Stomach smooth muscle (tissue), 2 donors: ENCODE results near the gene STIM1.
"Not testable (repeated sequence)": the region's sequence is repeated elsewhere in the genome, so short reads cannot be mapped to it uniquely, and the experiment has no call there.

Source experiments
- H3K27ac ChIP-seq: one replicate; pipeline ENCODE4 v1.7.0; 2013; ENCODE audit warnings: mild to moderate bottlenecking, low read length, inconsistent platforms
- H3K27me3 ChIP-seq, 2 donors: one replicate each; pipeline ENCODE4 v1.7.0; 2013; ENCODE audit warnings: low read length in 2 of 2; ENCODE audit not compliant: insufficient read depth in 2 of 2, control insufficient read depth in 1 of 2
- H3K36me3 ChIP-seq, 2 donors: one replicate each; pipeline ENCODE4 v1.7.0; 2013; ENCODE audit warnings: low read length in 2 of 2; ENCODE audit not compliant: control insufficient read depth in 2 of 2, insufficient read depth in 2 of 2
- H3K4me1 ChIP-seq: one replicate; pipeline ENCODE4 v1.7.0; 2013; ENCODE audit warnings: low read length; ENCODE audit not compliant: control insufficient read depth, insufficient read depth
- H3K4me3 ChIP-seq, 2 donors: one replicate each; pipeline ENCODE4 v1.7.0; 2013; ENCODE audit warnings: low read length in 2 of 2
- H3K9ac ChIP-seq, 2 donors: one replicate each; pipeline ENCODE4 v1.7.0; 2013; ENCODE audit warnings: low read length in 2 of 2, mild to moderate bottlenecking in 1 of 2
- H3K9me3 ChIP-seq, 2 donors: one replicate each; pipeline ENCODE4 v1.7.0; 2013; ENCODE audit warnings: low read length in 2 of 2; ENCODE audit not compliant: control insufficient read depth in 2 of 2
- donor health status: healthy.
- donor health status: Pancreatic carcinoma.

Gene STIM1

GRCh38 chr11:4050138-4050537, 194.7 kb downstream of the STIM1 start:
- no peak overlapping the region for H3K4me3 ChIP-seq
- peaks cover 1% of the 10 kb centered on the region for H3K4me1 ChIP-seq
- no peaks in the 10 kb centered on the region for H3K36me3 ChIP-seq
- no peaks in the 10 kb centered on the region for H3K27me3 ChIP-seq
- H3K9me3 ChIP-seq, result no peaks in the 10 kb centered on the region
- no peak overlapping the region for H3K27ac ChIP-seq
- no peak overlapping the region for H3K9ac ChIP-seq

- H3K27me3 ChIP-seq, H3K9ac ChIP-seq, H3K27ac ChIP-seq, H3K9me3 ChIP-seq, H3K4me3 ChIP-seq, H3K4me1 ChIP-seq, H3K36me3 ChIP-seq: not testable (repeated sequence)
These were observed 197.7 kb downstream of the STIM1 start for GRCh38 chr11:4053200-4053599.

GRCh38 chr11:4054643-4055042, 199.2 kb downstream of the STIM1 start:
- peaks cover 10 to 13% of the 10 kb centered on the region in 2 donors for H3K36me3 ChIP-seq
- no peak overlapping the region for H3K9ac ChIP-seq
- no peak overlapping the region for H3K27ac ChIP-seq
- H3K4me1 ChIP-seq, result peaks cover 2% of the 10 kb centered on the region
- no peaks in the 10 kb centered on the region for H3K27me3 ChIP-seq
- H3K9me3 ChIP-seq, result no peaks in the 10 kb centered on the region
- H3K4me3 ChIP-seq, result no peak overlapping the region

- Histone ChIP-seq H3K4me1 (peaks cover 2% of the 10 kb centered on the region), H3K9me3 (no peaks in the 10 kb centered on the region), H3K27ac (no peak overlapping the region), H3K9ac (no peak overlapping the region), H3K4me3 (no peak overlapping the region), H3K36me3 (peaks cover 21 to 23% of the 10 kb centered on the region in 2 donors), H3K27me3 (no peaks in the 10 kb centered on the region)
These were observed 204.0 kb downstream of the STIM1 start for GRCh38 chr11:4059424-4059823.

- Histone ChIP-seq H3K27ac (no peak overlapping the region), H3K4me1 (peaks cover 7% of the 10 kb centered on the region), H3K4me3 (no peak overlapping the region), H3K9ac (no peak overlapping the region), H3K36me3 (peaks cover 21 to 23% of the 10 kb centered on the region in 2 donors), H3K9me3 (no peaks in the 10 kb centered on the region), H3K27me3 (no peaks in the 10 kb centered on the region)
These were observed 204.9 kb downstream of the STIM1 start for GRCh38 chr11:4060182-4060923.

GRCh38 chr11:4061700-4062099, 206.2 kb downstream of the STIM1 start:
- Histone ChIP-seq H3K4me3 (no peak overlapping the region), H3K9me3 (no peaks in the 10 kb centered on the region), H3K27me3 (no peaks in the 10 kb centered on the region), H3K4me1 (peaks cover 12% of the 10 kb centered on the region), H3K27ac (no peak overlapping the region), H3K9ac (no peak overlapping the region), H3K36me3 (peaks cover 17% of the 10 kb centered on the region in 2 donors)

- no peak overlapping the region for H3K4me3 ChIP-seq
- no peak overlapping the region for H3K9ac ChIP-seq
- H3K9me3 ChIP-seq, result no peaks in the 10 kb centered on the region
- H3K27ac ChIP-seq, result no peak overlapping the region
- H3K4me1 ChIP-seq, result peaks cover 10% of the 10 kb centered on the region
- no peaks in the 10 kb centered on the region for H3K27me3 ChIP-seq
- peaks cover 17% of the 10 kb centered on the region in 2 donors for H3K36me3 ChIP-seq
These were observed 207.9 kb downstream of the STIM1 start for GRCh38 chr11:4063348-4063747.

- H3K27ac ChIP-seq, result no peak overlapping the region
- peaks cover 11 to 13% of the 10 kb centered on the region in 2 donors for H3K36me3 ChIP-seq
- peaks cover 16% of the 10 kb centered on the region for H3K4me1 ChIP-seq
- H3K27me3 ChIP-seq, result no peaks in the 10 kb centered on the region
- no peak overlapping the region for H3K4me3 ChIP-seq
- H3K9me3 ChIP-seq, result no peaks in the 10 kb centered on the region
- H3K9ac ChIP-seq, result no peak overlapping the region
These were observed 209.0 kb downstream of the STIM1 start for GRCh38 chr11:4064278-4064955.

GRCh38 chr11:4065086-4065485, 209.6 kb downstream of the STIM1 start:
- H3K4me3 ChIP-seq, result no peak overlapping the region
- H3K4me1 ChIP-seq, result peaks cover 17% of the 10 kb centered on the region
- no peaks in the 10 kb centered on the region for H3K9me3 ChIP-seq
- peaks cover 7 to 8% of the 10 kb centered on the region in 2 donors for H3K36me3 ChIP-seq
- no peak overlapping the region for H3K9ac ChIP-seq
- H3K27ac ChIP-seq, result no peak overlapping the region
- no peaks in the 10 kb centered on the region for H3K27me3 ChIP-seq

- H3K9me3 ChIP-seq, result no peaks in the 10 kb centered on the region
- peaks cover 0 to 2% of the 10 kb centered on the region in 2 donors for H3K36me3 ChIP-seq
- H3K27me3 ChIP-seq, result no peaks in the 10 kb centered on the region
- H3K4me3 ChIP-seq, result no peak overlapping the region
- H3K4me1 ChIP-seq, result peaks cover 17% of the 10 kb centered on the region
- no peak overlapping the region for H3K27ac ChIP-seq
- no peak overlapping the region for H3K9ac ChIP-seq
These were observed 210.3 kb downstream of the STIM1 start for GRCh38 chr11:4065601-4066377.
